ENCODE results near the gene TACR2. TPM values are rescaled to one million over a fixed set of nuclear protein-coding genes. Genes with fewer than 3 reads are reported as not detected.

Gene TACR2
- total RNA-seq, 4 donors from 2014 or later, result 18.9 to 241 (median 78.9) TPM

- intact Hi-C loops (cut with DNase I; ENCODE audit: low total_unique reads) (no loop called here), in situ Hi-C loops (cut with MboI; ENCODE audit: low pct_ligation_motif_present in 1 of 4, low pct_unique_long_range_greater_than_20kb in 1 of 4, low sequenced_read_pairs in 3 of 4) (loop anchor here (5.0 to 25.0 kb wide), 3 partner anchors 157 to 407 kb away; partner anchors contain the start of gene KIFBP (in 3 of the 4))
These were observed 22.7 kb downstream of the TACR2 start for GRCh38 chr10:69394020-69394419.

GRCh38 chr10:69392481-69393000 lies 24.2 kb downstream of the TACR2 start:
- Histone ChIP-seq H3K36me3 (peaks cover 0 to 11% (median 4%) of the 10 kb centered on the region in 4 donors), H3K4me3 (no peak overlapping the region), H3K27me3 (no peaks in the 10 kb centered on the region), H3K27ac (peak overlapping the region in 1 of 4 donors; percentile 17), H3K9me3 (no peaks in the 10 kb centered on the region), H3K4me1 (peaks cover 0 to 3% (median 0%) of the 10 kb centered on the region in 4 donors)
- TF ChIP-seq EP300 (IDR thresholded peaks at IDR 0.05; ENCODE audit: low read depth) (no peak), POLR2AphosphoS5 (IDR thresholded peaks at IDR 0.05) (peak in 2 of 3 donors; percentile 20 to 28), CTCF (IDR thresholded peaks at IDR 0.05) (peak; percentile 94 to 98 (median 96)), POLR2A (IDR thresholded peaks at IDR 0.05) (no peak)
- 13 to 50% methylated on average over 1 to 7 of the region's 7 CpGs for WGBS, 2 donors (ENCODE audit: low coverage in 1 of 2)
- DNase-seq, result peak; percentile 88
- intact Hi-C loops (cut with DNase I; ENCODE audit: low total_unique reads), result loop anchor here (2.0 kb wide), 1 partner anchor 154 kb away; no protein-coding TSS in a partner anchor
- in situ Hi-C loops (cut with MboI; ENCODE audit: low pct_ligation_motif_present in 1 of 4, low pct_unique_long_range_greater_than_20kb in 1 of 4, low sequenced_read_pairs in 3 of 4), result loop anchor here (5.0 to 25.0 kb wide), 3 partner anchors 155 to 405 kb away; partner anchors contain the start of gene KIFBP (in 3 of the 4)

More at GRCh38 chr10:69394020-69394419, 22.7 kb downstream of the TACR2 start:
- no peaks in the 10 kb centered on the region for H3K9me3 ChIP-seq
- no peak overlapping the region for H3K4me3 ChIP-seq
- no peaks in the 10 kb centered on the region for H3K27me3 ChIP-seq
- TF ChIP-seq POLR2A (IDR thresholded peaks at IDR 0.05), result no peak
- no peak for TF ChIP-seq EP300 (IDR thresholded peaks at IDR 0.05; ENCODE audit: low read depth)
- no peak for TF ChIP-seq CTCF (IDR thresholded peaks at IDR 0.05)
- no peak for TF ChIP-seq POLR2AphosphoS5 (IDR thresholded peaks at IDR 0.05)
- peaks cover 0 to 6% (median 2%) of the 10 kb centered on the region in 4 donors for H3K36me3 ChIP-seq
- 80 to 82% methylated on average over 1 of the region's 1 CpG for WGBS, 2 donors (ENCODE audit: low coverage in 1 of 2)
- no peak for DNase-seq
- peaks cover 0 to 3% (median 0%) of the 10 kb centered on the region in 4 donors for H3K4me1 ChIP-seq
- H3K27ac ChIP-seq, result no peak overlapping the region

GRCh38 chr10:69391158-69391557 lies 25.6 kb downstream of the TACR2 start:
- WGBS, 2 donors (ENCODE audit: low coverage in 1 of 2), result 71 to 74% methylated on average over 4 to 6 of the region's 6 CpGs

More at GRCh38 chr10:69391158-69391557, 25.6 kb downstream of the TACR2 start:
- no peak overlapping the region for H3K4me3 ChIP-seq
- peaks cover 0 to 20% (median 8%) of the 10 kb centered on the region in 4 donors for H3K36me3 ChIP-seq
- no peak overlapping the region for H3K27ac ChIP-seq
- no peak for DNase-seq
- H3K4me1 ChIP-seq, result peaks cover 0 to 6% (median under 1%) of the 10 kb centered on the region in 4 donors
- intact Hi-C loops (cut with DNase I; ENCODE audit: low total_unique reads) (no loop called here), in situ Hi-C loops (cut with MboI; ENCODE audit: low pct_ligation_motif_present in 1 of 4, low pct_unique_long_range_greater_than_20kb in 1 of 4, low sequenced_read_pairs in 3 of 4) (loop anchor here (5.0 to 25.0 kb wide), 3 partner anchors 154 to 404 kb away; partner anchors contain the start of gene KIFBP (in 3 of the 4))
- H3K27me3 ChIP-seq, result no peaks in the 10 kb centered on the region
- TF ChIP-seq CTCF (IDR thresholded peaks at IDR 0.05), result no peak
- no peak for TF ChIP-seq POLR2AphosphoS5 (IDR thresholded peaks at IDR 0.05)
- no peak for TF ChIP-seq POLR2A (IDR thresholded peaks at IDR 0.05)
- H3K9me3 ChIP-seq, result no peaks in the 10 kb centered on the region

Measured in transverse colon (tissue), 4 donors.